Spleen (tissue), 11 donors: ENCODE data around the gene SLC25A53. TPM values are rescaled to one million over a fixed set of nuclear protein-coding genes. Genes with fewer than 3 reads are reported as not detected.

Experiments
- DNase-seq: peaks from one replicate; pipeline ENCODE4 v3.0.0-alpha.2; 2020
- H3K27ac ChIP-seq, 8 donors: fragments of 200-600 bp; sonication (generic) in 7 of 8; 1 replicate in 4 of 8; 2 replicates in 4 of 8; pipeline versions ENCODE4 v1.5.0 to v1.8.0; 2016 to 2021; ENCODE audit warnings: inconsistent platforms in 4 of 8, mild to moderate bottlenecking in 4 of 8, moderate library complexity in 1 of 8
- H3K27me3 ChIP-seq, 7 donors: fragments of 200-600 bp; sonication (generic) in 6 of 7; replicated peaks in 1 of 7; 1 replicate in 4 of 7; 2 replicates in 3 of 7; pipeline versions ENCODE4 v1.5.0 to v1.8.0; 2016 to 2021; ENCODE audit warnings: inconsistent platforms in 3 of 7, mild to moderate bottlenecking in 1 of 7
- H3K36me3 ChIP-seq, 6 donors: fragments of 200-600 bp; sonication (generic) in 5 of 6; 1 replicate in 4 of 6; 2 replicates in 2 of 6; pipeline versions ENCODE4 v1.5.0 to v1.8.0; 2016 to 2021; ENCODE audit warnings: inconsistent platforms in 2 of 6
- H3K4me1 ChIP-seq, 6 donors: fragments of 200-600 bp; sonication (generic) in 5 of 6; 1 replicate in 3 of 6; 2 replicates in 3 of 6; pipeline versions ENCODE4 v1.5.0 to v1.8.0; 2016 to 2021; ENCODE audit warnings: inconsistent platforms in 3 of 6
- H3K4me3 ChIP-seq, 8 donors: fragments of 200-600 bp; sonication (generic) in 7 of 8; 1 replicate in 4 of 8; 2 replicates in 4 of 8; pipeline versions ENCODE4 v1.5.0 to v1.8.0; 2016 to 2021; ENCODE audit warnings: inconsistent platforms in 4 of 8, mild to moderate bottlenecking in 4 of 8, moderate library complexity in 2 of 8
- H3K9me3 ChIP-seq, 8 donors: fragments of 200-600 bp; sonication (generic) in 7 of 8; 1 replicate in 4 of 8; 2 replicates in 4 of 8; pipeline versions ENCODE4 v1.5.0 to v1.8.0; 2016 to 2021; ENCODE audit warnings: inconsistent platforms in 4 of 8
- POLR2A ChIP-seq, 3 donors: fragments of 450-650 bp; IDR thresholded peaks; one replicate each; pipeline ENCODE4 v1.5.1; 2017; ENCODE audit warnings: antibody characterized with exemption in 3 of 3, mild to moderate bottlenecking in 1 of 3
- POLR2AphosphoS5 ChIP-seq, 3 donors: sonication (generic); formaldehyde crosslinking; IDR thresholded peaks; one replicate each; pipeline ENCODE4 v1.5.1; 2017; ENCODE audit warnings: antibody characterized with exemption in 3 of 3
- WGBS, 5 donors: extraction: QIAGEN DNeasy Blood & Tissue Kit in 3 of 5; methylation state at CpG; one replicate each; pipeline versions ENCODE4 v1.1.5 to v1.1.7; 2013 to 2018; 5-methylcytosine and 5-hydroxymethylcytosine counted together
- intact Hi-C: fragments of 100-400 bp; cut with DNase I; formaldehyde crosslinking; loops from one replicate; pipeline ENCODE4 v1.15.0; 2023; ENCODE audit warnings: low total_unique reads
- polyA plus RNA-seq, 3 donors: library from polyadenylated mRNA; stranded (reverse); fragments of 200-250 nt; gene quantifications; one replicate each; pipeline ENCODE4 v1.2.1, GENCODE V29; 2013
- total RNA-seq, 7 donors: library from RNA; depleted of rRNA in 3 of 7; stranded (reverse); fragments of >200 nt in 3 of 7; fragmentation: NEBNext Ultra II Directional in 4 of 7; extraction: Animal tissue kit (Norgen Biotek cat#: 25700) in 4 of 7; gene quantifications; one replicate each; pipeline versions ENCODE4 v1.1.0 to v1.2.1, GENCODE V29; 2016 to 2021
- TF ChIP-seq, protein P1 (sequence below), 11 experiments: fragments of 200-600 bp in 7 of 11; fragments of 450-650 bp in 4 of 11; sonication (generic) in 4 of 11; IDR thresholded peaks in 8 of 11; conservative IDR thresholded peaks in 3 of 11; 1 replicate in 7 of 11; 2 replicates in 4 of 11; pipeline versions ENCODE4 v1.4.0 to v1.8.0; 2016 to 2021; ENCODE audit warnings: antibody characterized with exemption in 11 of 11, inconsistent platforms in 4 of 11, mild to moderate bottlenecking in 1 of 11
- donor health status: healthy with polysubstance abuse.
- donor health status: DM: no; HTN: no; CAD: no; lungs with moderate emphysema.
- donor health status: DM: no; HTN: no; CAD: no.
- donor health status: Bipolar disorder and iron deficiency.
- donor health status: healthy.
- donor health status: DM: no; HTN: no; CAD: no.
- donor health status: DM: yes; HTN: yes; CAD: no.

SLC25A53 gene
- total and polyA plus RNA-seq, 10 donors: 4.5 to 31.7 (median 13.3) TPM

DNA sequence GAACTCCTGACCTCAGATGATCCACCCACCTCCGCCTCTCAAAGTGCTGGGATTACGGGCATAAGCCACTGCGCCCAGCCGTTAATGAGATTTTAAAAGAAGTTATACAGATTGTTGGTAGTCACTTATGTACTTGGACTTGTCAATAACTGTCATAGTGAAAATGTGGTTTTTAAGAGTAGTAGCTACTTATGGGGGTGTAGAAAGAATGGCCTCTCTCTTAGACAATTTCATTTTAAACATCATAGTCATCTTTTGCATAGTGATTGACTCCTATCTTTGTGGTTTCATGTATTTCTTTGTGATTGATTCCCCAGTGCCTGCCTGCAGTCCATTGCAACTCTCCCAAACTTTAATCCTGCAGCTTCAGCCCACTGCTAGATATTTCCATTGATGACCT is 26.9 kb upstream of the SLC25A53 start:
- no peak overlapping the region for H3K27ac ChIP-seq
- H3K27me3 ChIP-seq: no peaks in the 10 kb centered on the region
- peaks cover 0 to 3% (median 0%) of the 10 kb centered on the region in 8 donors for H3K9me3 ChIP-seq
- H3K36me3 ChIP-seq: peaks cover 0 to 58% (median 18%) of the 10 kb centered on the region in 6 donors
- H3K4me1 ChIP-seq: no peaks in the 10 kb centered on the region
- WGBS, 5 donors: 82 to 93% (median 87%) methylated on average over 4 of the region's 4 CpGs
- H3K4me3 ChIP-seq: no peak overlapping the region
- intact Hi-C loops: no loop called here
- no peak for DNase-seq
- no peak for TF ChIP-seq POLR2A (IDR thresholded peaks at IDR 0.05)
- TF ChIP-seq, protein P1, sequence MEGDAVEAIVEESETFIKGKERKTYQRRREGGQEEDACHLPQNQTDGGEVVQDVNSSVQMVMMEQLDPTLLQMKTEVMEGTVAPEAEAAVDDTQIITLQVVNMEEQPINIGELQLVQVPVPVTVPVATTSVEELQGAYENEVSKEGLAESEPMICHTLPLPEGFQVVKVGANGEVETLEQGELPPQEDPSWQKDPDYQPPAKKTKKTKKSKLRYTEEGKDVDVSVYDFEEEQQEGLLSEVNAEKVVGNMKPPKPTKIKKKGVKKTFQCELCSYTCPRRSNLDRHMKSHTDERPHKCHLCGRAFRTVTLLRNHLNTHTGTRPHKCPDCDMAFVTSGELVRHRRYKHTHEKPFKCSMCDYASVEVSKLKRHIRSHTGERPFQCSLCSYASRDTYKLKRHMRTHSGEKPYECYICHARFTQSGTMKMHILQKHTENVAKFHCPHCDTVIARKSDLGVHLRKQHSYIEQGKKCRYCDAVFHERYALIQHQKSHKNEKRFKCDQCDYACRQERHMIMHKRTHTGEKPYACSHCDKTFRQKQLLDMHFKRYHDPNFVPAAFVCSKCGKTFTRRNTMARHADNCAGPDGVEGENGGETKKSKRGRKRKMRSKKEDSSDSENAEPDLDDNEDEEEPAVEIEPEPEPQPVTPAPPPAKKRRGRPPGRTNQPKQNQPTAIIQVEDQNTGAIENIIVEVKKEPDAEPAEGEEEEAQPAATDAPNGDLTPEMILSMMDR (IDR thresholded peaks at IDR 0.05 in 8 of 11, conservative IDR thresholded peaks at IDR 0.05 in 3 of 11): no peak
- TF ChIP-seq POLR2AphosphoS5 (IDR thresholded peaks at IDR 0.05): no peak

DNA sequence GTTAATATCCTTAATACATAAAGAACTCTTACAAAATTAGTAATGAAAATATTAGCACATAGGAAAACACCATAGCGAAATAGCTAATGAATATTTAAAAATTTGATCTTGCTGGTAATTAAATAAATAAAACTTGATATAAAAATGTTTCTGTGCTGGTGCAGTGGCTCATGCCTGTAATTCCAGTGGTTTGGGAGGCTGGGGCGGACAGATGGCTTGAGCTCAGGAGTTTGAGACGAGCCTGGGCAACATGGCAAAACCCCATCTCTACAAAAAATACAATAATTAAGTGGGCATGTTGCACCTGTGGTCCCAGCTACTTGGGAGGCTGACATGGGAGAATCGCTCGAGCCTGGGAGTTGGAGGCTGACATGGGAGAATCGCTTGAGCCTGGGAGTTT is 17.0 kb upstream of the SLC25A53 start:
- TF ChIP-seq POLR2A (IDR thresholded peaks at IDR 0.05) (no peak), POLR2AphosphoS5 (IDR thresholded peaks at IDR 0.05) (no peak)
- TF ChIP-seq, protein P1 (IDR thresholded peaks at IDR 0.05 in 8 of 11, conservative IDR thresholded peaks at IDR 0.05 in 3 of 11): no peak
- 77 to 98% (median 96%) methylated on average over 6 of the region's 6 CpGs for WGBS, 5 donors
- no peaks in the 10 kb centered on the region for H3K27me3 ChIP-seq
- H3K9me3 ChIP-seq: peaks cover 0 to 5% (median 0%) of the 10 kb centered on the region in 8 donors
- no peak overlapping the region for H3K27ac ChIP-seq
- peaks cover 0 to 10% (median 3%) of the 10 kb centered on the region in 6 donors for H3K4me1 ChIP-seq
- H3K36me3 ChIP-seq: peaks cover 0 to 38% (median 0%) of the 10 kb centered on the region in 6 donors
- no peak for DNase-seq
- H3K4me3 ChIP-seq: no peak overlapping the region
- intact Hi-C loops: no loop called here

DNA sequence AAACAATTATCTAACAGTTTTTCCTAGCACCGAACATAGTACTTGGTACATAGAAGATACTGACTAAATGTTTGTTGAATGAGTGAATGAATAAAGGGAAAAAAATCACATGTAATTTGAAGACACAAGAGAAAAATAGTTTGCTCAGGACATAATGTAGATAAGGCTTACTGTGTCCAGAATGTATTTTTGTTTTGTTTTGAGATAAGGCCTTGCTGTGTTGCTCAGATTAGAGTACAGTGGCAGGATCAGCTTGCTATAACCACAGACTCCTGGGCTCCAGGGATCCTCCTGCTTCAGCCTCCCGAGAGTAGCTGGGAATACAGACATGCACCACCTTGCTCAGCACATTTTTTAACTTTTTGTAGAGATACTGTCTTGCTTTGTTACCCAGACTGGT is 16.0 kb upstream of the SLC25A53 start:
- TF ChIP-seq, protein P1 (IDR thresholded peaks at IDR 0.05 in 8 of 11, conservative IDR thresholded peaks at IDR 0.05 in 3 of 11): no peak
- TF ChIP-seq POLR2A (IDR thresholded peaks at IDR 0.05) (no peak), POLR2AphosphoS5 (IDR thresholded peaks at IDR 0.05) (no peak)
- intact Hi-C loops: no loop called here
- H3K36me3 ChIP-seq: peaks cover 0 to 27% (median 0%) of the 10 kb centered on the region in 6 donors
- H3K4me1 ChIP-seq: peaks cover 4 to 21% (median 10%) of the 10 kb centered on the region in 6 donors
- H3K27ac ChIP-seq: no peak overlapping the region
- H3K27me3 ChIP-seq: no peaks in the 10 kb centered on the region
- no peaks in the 10 kb centered on the region for H3K9me3 ChIP-seq
- H3K4me3 ChIP-seq: no peak overlapping the region
- no peak for DNase-seq
- WGBS, 5 donors: 82 to 98% (median 90%) methylated on average over 2 of the region's 2 CpGs

DNA sequence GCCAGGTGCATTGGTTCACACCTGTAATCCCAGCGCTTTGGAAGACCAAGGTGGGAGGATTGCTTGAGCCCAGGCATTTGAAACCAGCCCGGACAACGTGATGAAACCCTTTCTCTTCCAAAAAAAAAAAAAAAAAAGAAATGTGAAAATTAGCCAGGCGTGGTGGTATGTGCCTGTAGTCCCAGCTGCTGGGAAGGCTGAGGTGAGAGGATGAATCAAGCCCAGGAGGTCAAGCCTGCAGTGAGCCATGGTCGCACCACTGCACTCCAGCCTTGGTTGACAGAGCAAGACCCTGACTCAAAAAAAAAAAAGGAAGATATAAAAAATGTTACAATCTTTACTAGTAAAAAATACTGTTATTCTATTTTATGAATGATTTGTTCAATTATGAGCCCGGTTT is 15.3 kb upstream of the SLC25A53 start:
- Histone ChIP-seq H3K27me3 (no peaks in the 10 kb centered on the region), H3K4me3 (no peak overlapping the region), H3K4me1 (peaks cover 4 to 28% (median 13%) of the 10 kb centered on the region in 6 donors), H3K9me3 (no peaks in the 10 kb centered on the region), H3K27ac (no peak overlapping the region), H3K36me3 (peaks cover 0 to 20% (median 0%) of the 10 kb centered on the region in 6 donors)
- DNase-seq: no peak
- TF ChIP-seq, protein P1 (IDR thresholded peaks at IDR 0.05 in 8 of 11, conservative IDR thresholded peaks at IDR 0.05 in 3 of 11): no peak
- TF ChIP-seq POLR2AphosphoS5 (IDR thresholded peaks at IDR 0.05) (no peak), POLR2A (IDR thresholded peaks at IDR 0.05) (no peak)
- intact Hi-C loops: no loop called here
- WGBS, 5 donors: 62 to 85% (median 79%) methylated on average over 6 of the region's 6 CpGs
